PC-9 (cell line): Measurements from ENCODE around the gene F2RL1.

Source experiments
- EZH2 ChIP-seq: fragments of 200-600 bp; sonication (generic); IDR thresholded peaks from 2 replicates; pipeline ENCODE4 v1.8.0; 2017; ENCODE audit warnings: antibody characterized with exemption, low read depth
- TF ChIP-seq, protein P1 (sequence below): fragments of 200-600 bp; sonication (generic); conservative IDR thresholded peaks from 2 replicates; pipeline ENCODE4 v1.6.1; 2017; ENCODE audit warnings: mixed run types, antibody characterized with exemption, mild to moderate bottlenecking, moderate library complexity

DNA sequence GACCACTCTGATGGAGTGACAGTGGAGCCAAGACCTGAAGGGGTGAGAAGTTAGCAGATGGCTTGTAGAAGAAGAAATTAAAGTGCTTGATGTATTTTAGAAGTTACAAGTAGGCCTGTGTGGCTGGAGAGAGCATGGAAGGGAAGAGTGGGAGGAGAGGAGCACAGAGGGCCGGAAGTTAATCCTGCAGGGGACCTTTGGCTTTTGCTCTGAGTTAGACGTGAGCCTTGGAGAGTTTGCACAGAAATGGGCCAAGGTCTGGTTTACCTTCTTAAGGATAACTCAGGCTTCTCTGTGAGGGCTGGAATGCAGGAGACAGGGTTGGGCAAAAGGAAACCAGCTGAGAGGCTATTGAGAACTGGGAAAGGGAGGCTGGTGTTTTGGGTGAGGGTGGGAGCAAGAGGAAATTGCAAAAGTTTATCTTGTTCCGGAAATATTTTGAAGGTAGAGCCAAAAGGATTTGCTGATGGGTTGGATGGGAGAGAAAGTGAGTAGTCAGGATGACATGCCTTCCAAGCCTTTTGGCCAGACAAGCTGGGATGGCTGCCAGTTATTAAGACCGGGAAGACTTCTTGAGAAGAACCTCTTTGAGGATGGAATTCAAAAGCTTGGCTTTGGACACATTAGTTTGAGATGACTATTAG is 17.5 kb upstream of the F2RL1 start:
- TF ChIP-seq, protein P1, sequence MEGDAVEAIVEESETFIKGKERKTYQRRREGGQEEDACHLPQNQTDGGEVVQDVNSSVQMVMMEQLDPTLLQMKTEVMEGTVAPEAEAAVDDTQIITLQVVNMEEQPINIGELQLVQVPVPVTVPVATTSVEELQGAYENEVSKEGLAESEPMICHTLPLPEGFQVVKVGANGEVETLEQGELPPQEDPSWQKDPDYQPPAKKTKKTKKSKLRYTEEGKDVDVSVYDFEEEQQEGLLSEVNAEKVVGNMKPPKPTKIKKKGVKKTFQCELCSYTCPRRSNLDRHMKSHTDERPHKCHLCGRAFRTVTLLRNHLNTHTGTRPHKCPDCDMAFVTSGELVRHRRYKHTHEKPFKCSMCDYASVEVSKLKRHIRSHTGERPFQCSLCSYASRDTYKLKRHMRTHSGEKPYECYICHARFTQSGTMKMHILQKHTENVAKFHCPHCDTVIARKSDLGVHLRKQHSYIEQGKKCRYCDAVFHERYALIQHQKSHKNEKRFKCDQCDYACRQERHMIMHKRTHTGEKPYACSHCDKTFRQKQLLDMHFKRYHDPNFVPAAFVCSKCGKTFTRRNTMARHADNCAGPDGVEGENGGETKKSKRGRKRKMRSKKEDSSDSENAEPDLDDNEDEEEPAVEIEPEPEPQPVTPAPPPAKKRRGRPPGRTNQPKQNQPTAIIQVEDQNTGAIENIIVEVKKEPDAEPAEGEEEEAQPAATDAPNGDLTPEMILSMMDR = no peak
- TF ChIP-seq EZH2 = no peak
